Mucosa of rectum (tissue), 2 donors: ENCODE data around the gene RAB8A.

Source experiments
- H3K27ac ChIP-seq, 2 donors: one replicate each; pipeline ENCODE4 v1.7.0; 2013; ENCODE audit warnings: inconsistent platforms in 2 of 2, low read depth in 2 of 2, low read length in 2 of 2
- H3K27me3 ChIP-seq, 2 donors: one replicate each; pipeline ENCODE4 v1.7.0; 2013; ENCODE audit warnings: low read length in 2 of 2; ENCODE audit not compliant: control insufficient read depth in 2 of 2, insufficient read depth in 2 of 2
- H3K36me3 ChIP-seq, 2 donors: one replicate each; pipeline ENCODE4 v1.7.0; 2013; ENCODE audit warnings: low read length in 2 of 2; ENCODE audit not compliant: control insufficient read depth in 2 of 2, insufficient read depth in 2 of 2
- H3K4me1 ChIP-seq, 2 donors: one replicate each; pipeline ENCODE4 v1.7.0; 2013; ENCODE audit warnings: low read length in 2 of 2, mild to moderate bottlenecking in 1 of 2; ENCODE audit not compliant: control insufficient read depth in 2 of 2, insufficient read depth in 2 of 2
- H3K4me3 ChIP-seq, 2 donors: one replicate each; pipeline ENCODE4 v1.7.0; 2013; ENCODE audit warnings: low read length in 2 of 2
- H3K9ac ChIP-seq, 2 donors: one replicate each; pipeline ENCODE4 v1.7.0; 2013; ENCODE audit warnings: low read length in 2 of 2, low read depth in 1 of 2, mild to moderate bottlenecking in 1 of 2
- H3K9me3 ChIP-seq, 2 donors: one replicate each; pipeline ENCODE4 v1.7.0; 2013; ENCODE audit warnings: low read length in 2 of 2; ENCODE audit not compliant: control insufficient read depth in 2 of 2
- donor health status: healthy.
- donor health status: Normal muscosa, but diverticular disease.

Gene RAB8A

GRCh38 chr19:16111160-16111908, at the start of gene RAB8A:
TSS of gene RAB8A (plus strand) at chr19:16111889. CDS start at chr19:16111902, 13 bp downstream.
- Histone ChIP-seq H3K4me3 (peak within 1 kb of the TSS; percentile 96 to 98), H3K4me1 (peaks cover 26 to 41% of the 10 kb centered on the region in 2 donors)

GRCh38 chr19:16061943-16062342, 49.7 kb upstream of the RAB8A start:
- H3K27ac ChIP-seq = no peak overlapping the region
- H3K9ac ChIP-seq = no peak overlapping the region
- H3K36me3 ChIP-seq = no peaks in the 10 kb centered on the region
- no peak overlapping the region for H3K4me3 ChIP-seq
- H3K27me3 ChIP-seq = peaks cover 0 to 2% of the 10 kb centered on the region in 2 donors
- peaks cover 6 to 13% of the 10 kb centered on the region in 2 donors for H3K4me1 ChIP-seq
- peaks cover 0 to 2% of the 10 kb centered on the region in 2 donors for H3K9me3 ChIP-seq

More at GRCh38 chr19:16111160-16111908, at the start of gene RAB8A:
- peak within 1 kb of the TSS; percentile 93 to 96 for H3K27ac ChIP-seq
- H3K9me3 ChIP-seq = no peaks in the 10 kb centered on the region
- H3K36me3 ChIP-seq = peaks cover 0 to 12% of the 10 kb centered on the region in 2 donors
- H3K9ac ChIP-seq = peak within 1 kb of the TSS; percentile 97 to 99
- no peaks in the 10 kb centered on the region for H3K27me3 ChIP-seq

- no peaks in the 10 kb centered on the region for H3K36me3 ChIP-seq
- H3K4me3 ChIP-seq = no peak overlapping the region
- peaks cover 8 to 17% of the 10 kb centered on the region in 2 donors for H3K4me1 ChIP-seq
Observed at GRCh38 chr19:16062789-16063188, 48.9 kb upstream of the RAB8A start.

GRCh38 chr19:16064209-16064889, 47.3 kb upstream of the RAB8A start:
- Histone ChIP-seq H3K4me1 (peaks cover 8 to 26% of the 10 kb centered on the region in 2 donors), H3K27ac (no peak overlapping the region), H3K36me3 (no peaks in the 10 kb centered on the region), H3K4me3 (no peak overlapping the region), H3K9me3 (peaks cover 0 to 2% of the 10 kb centered on the region in 2 donors), H3K27me3 (no peaks in the 10 kb centered on the region), H3K9ac (no peak overlapping the region)

More at GRCh38 chr19:16062789-16063188, 48.9 kb upstream of the RAB8A start:
- peaks cover 0 to 2% of the 10 kb centered on the region in 2 donors for H3K27me3 ChIP-seq
- H3K9me3 ChIP-seq = peaks cover 0 to 2% of the 10 kb centered on the region in 2 donors
- no peak overlapping the region for H3K27ac ChIP-seq
- H3K9ac ChIP-seq = no peak overlapping the region

GRCh38 chr19:16066611-16067104, 45.0 kb upstream of the RAB8A start:
- peaks cover 30 to 40% of the 10 kb centered on the region in 2 donors for H3K4me1 ChIP-seq
- H3K36me3 ChIP-seq = no peaks in the 10 kb centered on the region
- H3K27me3 ChIP-seq = no peaks in the 10 kb centered on the region
- H3K4me3 ChIP-seq = peak overlapping the region; percentile 41 to 66
- H3K27ac ChIP-seq = peak overlapping the region; percentile 94 to 99
- no peaks in the 10 kb centered on the region for H3K9me3 ChIP-seq
- peak overlapping the region in 1 of 2 donors; percentile 79 for H3K9ac ChIP-seq

GRCh38 chr19:16067205-16067938, 44.3 kb upstream of the RAB8A start:
- peak overlapping the region; percentile 66 to 77 for H3K4me3 ChIP-seq
- no peaks in the 10 kb centered on the region for H3K9me3 ChIP-seq
- H3K4me1 ChIP-seq = peaks cover 36 to 47% of the 10 kb centered on the region in 2 donors
- H3K9ac ChIP-seq = peak overlapping the region; percentile 70 to 79
- no peaks in the 10 kb centered on the region for H3K36me3 ChIP-seq
- no peaks in the 10 kb centered on the region for H3K27me3 ChIP-seq
- peak overlapping the region; percentile 94 to 99 for H3K27ac ChIP-seq

- Histone ChIP-seq H3K4me3 (peak overlapping the region; percentile 66 to 77), H3K9ac (peak overlapping the region; percentile 35 to 79), H3K27me3 (no peaks in the 10 kb centered on the region), H3K36me3 (no peaks in the 10 kb centered on the region), H3K4me1 (peaks cover 36 to 49% of the 10 kb centered on the region in 2 donors), H3K27ac (peak overlapping the region; percentile 94 to 99), H3K9me3 (no peaks in the 10 kb centered on the region)
Observed at GRCh38 chr19:16068696-16069259, 42.9 kb upstream of the RAB8A start.

GRCh38 chr19:16069813-16070365, 41.8 kb upstream of the RAB8A start:
- Histone ChIP-seq H3K27ac (peak overlapping the region; percentile 94 to 99), H3K36me3 (no peaks in the 10 kb centered on the region), H3K27me3 (no peaks in the 10 kb centered on the region), H3K4me3 (peak overlapping the region; percentile 66 to 77), H3K9me3 (no peaks in the 10 kb centered on the region), H3K4me1 (peaks cover 36 to 49% of the 10 kb centered on the region in 2 donors), H3K9ac (peak overlapping the region; percentile 79 to 80)

GRCh38 chr19:16070366-16070990, 41.2 kb upstream of the RAB8A start:
- H3K27ac ChIP-seq = peak overlapping the region; percentile 94 to 99
- no peaks in the 10 kb centered on the region for H3K9me3 ChIP-seq
- H3K27me3 ChIP-seq = no peaks in the 10 kb centered on the region
- no peaks in the 10 kb centered on the region for H3K36me3 ChIP-seq
- peaks cover 36 to 49% of the 10 kb centered on the region in 2 donors for H3K4me1 ChIP-seq
- H3K9ac ChIP-seq = peak overlapping the region; percentile 79 to 80
- peak overlapping the region; percentile 41 to 66 for H3K4me3 ChIP-seq
